C4-2B (cell line): ENCODE results near the gene C11orf21.

Source experiments
- ZFX ChIP-seq: fragments of 450-650 bp; IDR thresholded peaks from 2 replicates; pipeline ENCODE4 v1.6.1; 2017
- TF ChIP-seq, protein P1 (sequence below): fragments of 450-650 bp; conservative IDR thresholded peaks from 2 replicates; pipeline ENCODE4 v1.5.1; 2017; ENCODE audit warnings: mild to moderate bottlenecking

DNA sequence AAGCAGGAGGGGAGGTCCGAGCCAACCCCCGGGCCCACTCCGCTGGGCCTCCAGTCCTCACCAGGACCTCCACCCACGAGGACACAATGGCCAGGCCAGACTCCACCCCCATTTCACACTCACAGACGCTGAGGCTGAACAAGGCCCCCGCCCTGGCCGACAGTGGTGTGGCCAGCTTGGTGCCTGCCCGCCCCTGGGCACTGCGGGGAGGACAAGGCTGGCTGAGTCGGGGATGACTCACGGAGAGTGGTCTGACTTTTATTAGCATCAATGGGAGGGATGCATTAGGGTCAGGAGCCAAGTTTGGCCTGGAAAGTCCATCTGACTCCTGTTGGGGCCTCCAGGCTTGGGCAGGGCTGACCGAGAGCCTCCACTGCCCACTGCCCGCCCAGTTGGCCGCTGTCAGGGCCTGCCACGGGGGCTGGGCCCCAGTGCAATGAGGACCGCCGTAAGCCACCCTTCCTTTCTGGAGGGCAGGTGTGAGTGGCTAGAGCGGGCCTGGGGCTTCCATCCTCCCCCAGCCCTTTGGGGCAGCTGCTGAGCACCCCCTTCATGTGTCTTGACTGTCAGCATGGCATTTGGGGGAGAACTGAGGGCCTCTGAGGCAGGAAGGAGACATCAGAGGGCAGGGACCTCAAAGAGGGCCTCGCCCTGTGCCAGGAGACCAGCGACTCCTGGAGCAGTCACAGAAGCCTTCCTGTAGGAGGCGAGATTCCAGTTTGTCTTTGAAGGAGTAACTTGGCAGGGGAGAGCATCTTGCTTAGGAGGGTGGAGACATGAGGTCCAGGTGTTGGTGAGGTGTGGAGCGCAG is 10.7 kb upstream of the C11orf21 start:
- TF ChIP-seq, protein P1, sequence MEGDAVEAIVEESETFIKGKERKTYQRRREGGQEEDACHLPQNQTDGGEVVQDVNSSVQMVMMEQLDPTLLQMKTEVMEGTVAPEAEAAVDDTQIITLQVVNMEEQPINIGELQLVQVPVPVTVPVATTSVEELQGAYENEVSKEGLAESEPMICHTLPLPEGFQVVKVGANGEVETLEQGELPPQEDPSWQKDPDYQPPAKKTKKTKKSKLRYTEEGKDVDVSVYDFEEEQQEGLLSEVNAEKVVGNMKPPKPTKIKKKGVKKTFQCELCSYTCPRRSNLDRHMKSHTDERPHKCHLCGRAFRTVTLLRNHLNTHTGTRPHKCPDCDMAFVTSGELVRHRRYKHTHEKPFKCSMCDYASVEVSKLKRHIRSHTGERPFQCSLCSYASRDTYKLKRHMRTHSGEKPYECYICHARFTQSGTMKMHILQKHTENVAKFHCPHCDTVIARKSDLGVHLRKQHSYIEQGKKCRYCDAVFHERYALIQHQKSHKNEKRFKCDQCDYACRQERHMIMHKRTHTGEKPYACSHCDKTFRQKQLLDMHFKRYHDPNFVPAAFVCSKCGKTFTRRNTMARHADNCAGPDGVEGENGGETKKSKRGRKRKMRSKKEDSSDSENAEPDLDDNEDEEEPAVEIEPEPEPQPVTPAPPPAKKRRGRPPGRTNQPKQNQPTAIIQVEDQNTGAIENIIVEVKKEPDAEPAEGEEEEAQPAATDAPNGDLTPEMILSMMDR: no peak
- no peak for TF ChIP-seq ZFX
